Endothelial cell of umbilical vein (primary cell): ENCODE data around the gene IP6K3. TPM values are rescaled to one million over a fixed set of nuclear protein-coding genes. Genes with fewer than 3 reads are reported as not detected.

Experiments used
- BruUV-seq: library from RNA; stranded (reverse); fragments of 400-500 nt; replicated peaks from 2 replicates; lab custom pipeline; 2021; lab: Mats Ljungman, UMichigan
- CTCF ChIA-PET: fragments of 300-600, 350-600 bp; sonication (Branson Sonifier 250); formaldehyde crosslinking; loops from one replicate; lab custom pipeline; 2021; ENCODE audit warnings: antibody characterized with exemption, inconsistent platforms; lab: Charles Lee
- POLR2A ChIA-PET: fragments of 300-600, 350-600 bp; sonication (Branson Sonifier 250); formaldehyde crosslinking; loops from one replicate; lab custom pipeline; 2021; ENCODE audit warnings: antibody characterized with exemption, inconsistent platforms; lab: Charles Lee
- DNase-seq: peaks from one replicate; pipeline ENCODE4 v3.0.0-alpha.2; 2011; ENCODE audit warnings: low read depth, low spot score
- FAIRE-seq: peaks from 2 replicates; lab custom pipeline; 2011; peaks lifted over from hg19 to GRCh38; lab: Jason Lieb, UNC
- H2AFZ ChIP-seq: 2 replicates; pipeline ENCODE4 v1.6.0; 2012; ENCODE audit warnings: low read depth, low read length, control low read depth, inconsistent platforms
- H3K27ac ChIP-seq: 2 replicates; pipeline ENCODE4 v1.5.1; 2011; ENCODE audit warnings: low read depth, mild to moderate bottlenecking, control low read depth, low read length, moderate library complexity; ENCODE audit not compliant: insufficient read depth
- H3K27me3 ChIP-seq, 2 experiments: 2 replicates each; pipeline versions ENCODE4 v1.6.0 to v1.6.1; 2011; ENCODE audit warnings: low read length in 2 of 2, mixed read lengths in 1 of 2; ENCODE audit not compliant: control insufficient read depth in 2 of 2, insufficient read depth in 2 of 2
- H3K36me3 ChIP-seq, 2 experiments: 2 replicates in 1 of 2; 3 replicates in 1 of 2; pipeline ENCODE4 v1.5.1; 2011; ENCODE audit warnings: low read length in 2 of 2, mild to moderate bottlenecking in 1 of 2, moderate library complexity in 1 of 2; ENCODE audit not compliant: control insufficient read depth in 2 of 2, insufficient read depth in 2 of 2; ENCODE audit errors: extremely low read depth in 1 of 2
- H3K4me1 ChIP-seq: 3 replicates; pipeline ENCODE4 v1.5.1; 2011; ENCODE audit warnings: mild to moderate bottlenecking, low read length; ENCODE audit not compliant: control insufficient read depth, insufficient read depth; ENCODE audit errors: extremely low read depth
- H3K4me2 ChIP-seq: 2 replicates; pipeline ENCODE4 v1.6.1; 2011; ENCODE audit warnings: low read length, control low read depth, mixed read lengths; ENCODE audit not compliant: insufficient read depth
- H3K4me3 ChIP-seq, 3 experiments: fragments of 200-600 bp in 1 of 3; sonication (generic), shearing (Covaris generic) in 1 of 3; replicated peaks in 1 of 3; 2 replicates each; pipeline ENCODE4 v1.5.1; 2011 to 2016; ENCODE audit warnings: control low read depth in 3 of 3, low read length in 3 of 3, mild to moderate bottlenecking in 2 of 3, inconsistent platforms in 1 of 3, low read depth in 1 of 3, moderate library complexity in 1 of 3; ENCODE audit not compliant: insufficient read depth in 1 of 3
- H3K79me2 ChIP-seq: 2 replicates; pipeline ENCODE4 v1.6.0; 2012; ENCODE audit warnings: low read length, inconsistent platforms; ENCODE audit not compliant: control insufficient read depth, insufficient read depth
- H3K9ac ChIP-seq: replicated peaks from 2 replicates; pipeline ENCODE3; 2011; ENCODE audit warnings: low read length, control low read depth; ENCODE audit not compliant: insufficient read depth; ENCODE audit errors: extremely low read depth
- H3K9me1 ChIP-seq: replicated peaks from 3 replicates; pipeline ENCODE4 v1.6.0; 2011; ENCODE audit warnings: mild to moderate bottlenecking, low read length; ENCODE audit not compliant: control insufficient read depth, insufficient read depth; ENCODE audit errors: extremely low read depth
- H3K9me3 ChIP-seq: replicated peaks from 2 replicates; pipeline ENCODE4 v1.5.1; 2012; ENCODE audit warnings: low read length, inconsistent platforms; ENCODE audit not compliant: control insufficient read depth, insufficient read depth
- H4K20me1 ChIP-seq: replicated peaks from 2 replicates; pipeline ENCODE3; 2011; ENCODE audit warnings: mild to moderate bottlenecking, low read length; ENCODE audit not compliant: control insufficient read depth, insufficient read depth; ENCODE audit errors: extremely low read depth
- EZH2 ChIP-seq: IDR thresholded peaks from 2 replicates; pipeline ENCODE4 v1.6.1; 2012; ENCODE audit warnings: borderline replicate concordance, low read depth, mild to moderate bottlenecking, moderate library complexity, low read length, inconsistent platforms; ENCODE audit not compliant: severe bottlenecking
- FOS ChIP-seq: IDR thresholded peaks from 2 replicates; pipeline ENCODE4 v1.6.1; 2011; ENCODE audit warnings: mild to moderate bottlenecking, low read length, moderate library complexity, borderline replicate concordance; ENCODE audit not compliant: insufficient read depth
- GATA2 ChIP-seq: IDR thresholded peaks from 2 replicates; pipeline ENCODE4 v1.7.0; 2011; ENCODE audit warnings: low read depth, mild to moderate bottlenecking, moderate library complexity, mixed read lengths, low read length; ENCODE audit not compliant: insufficient read length, insufficient read depth
- JUN ChIP-seq: IDR thresholded peaks from 2 replicates; pipeline ENCODE4 v1.6.1; 2011; ENCODE audit warnings: borderline replicate concordance, low read depth; ENCODE audit not compliant: insufficient read length, insufficient read depth
- MAX ChIP-seq: IDR thresholded peaks from 2 replicates; pipeline ENCODE4 v1.6.1; 2011; ENCODE audit not compliant: insufficient read depth, insufficient read length
- MYC ChIP-seq: IDR thresholded peaks from one replicate; pipeline ENCODE4 v1.6.1; 2011; ENCODE audit warnings: mild to moderate bottlenecking, low read depth, low read length
- POLR2A ChIP-seq: IDR thresholded peaks from 2 replicates; pipeline ENCODE4 v1.6.1; 2012; ENCODE audit warnings: low read depth, mild to moderate bottlenecking, control low read depth, low read length
- POLR2AphosphoS5 ChIP-seq: IDR thresholded peaks from 2 replicates; pipeline ENCODE4 v1.6.1; 2012; ENCODE audit warnings: low read depth, mild to moderate bottlenecking, control low read depth, low read length, moderate library complexity; ENCODE audit not compliant: insufficient read depth
- dilution Hi-C: fragments of 300-500 bp; cut with MboI; formaldehyde crosslinking; loops from one replicate; pipeline ENCODE4 v1.15.0; 2019; ENCODE audit warnings: low sequenced_read_pairs; ENCODE audit not compliant: extremely low pct_ligation_motif_present
- intact Hi-C: fragments of 100-400 bp; cut with micrococcal nuclease; formaldehyde crosslinking; loops from one replicate; pipeline ENCODE4 v1.10.0; 2022
- polyA plus RNA-seq, 4 experiments: library from polyadenylated mRNA; depleted of rRNA in 3 of 4; stranded (reverse) in 3 of 4; unstranded in 1 of 4; fragments of >200 nt; gene quantifications; 2 replicates each; pipeline versions ENCODE4 v1.2.1 to v1.2.3, GENCODE V29; 2011 to 2012; ENCODE audit warnings: missing spikeins in 1 of 4
- total RNA-seq: library from RNA; stranded (reverse); gene quantifications from 2 replicates; pipeline ENCODE4 v1.2.3, GENCODE V29; 2021
- TF ChIP-seq, protein P1 (sequence below), 2 donors: IDR thresholded peaks; 1 replicate in 1 of 2; 2 replicates in 1 of 2; pipeline ENCODE4 v1.5.1; 2011; ENCODE audit warnings: low read length in 2 of 2, mild to moderate bottlenecking in 2 of 2, moderate library complexity in 2 of 2, control low read depth in 1 of 2, inconsistent platforms in 1 of 2, low read depth in 1 of 2; ENCODE audit not compliant: insufficient read depth in 1 of 2; ENCODE audit errors: extremely low read depth in 1 of 2

IP6K3 gene
- total and polyA plus RNA-seq, 2 donors (not counting 3 experiments of a cell fraction or from before 2014, with no cell fraction given), result not detected

GRCh38 chr6:33758815-33759216 lies 12.1 kb upstream of the IP6K3 start:
- Histone ChIP-seq H3K4me2 (no peak overlapping the region), H3K27ac (no peak overlapping the region), H3K79me2 (no peaks in the 10 kb centered on the region), H3K36me3 (no peaks in the 10 kb centered on the region), H3K4me1 (no peaks in the 10 kb centered on the region), H3K9ac (no peak overlapping the region), H3K9me3 (no peaks in the 10 kb centered on the region), H3K9me1 (no peaks in the 10 kb centered on the region), H3K4me3 (no peak overlapping the region), H2AFZ (no peak overlapping the region), H3K27me3 (no peaks in the 10 kb centered on the region), H4K20me1 (no peaks in the 10 kb centered on the region)
- TF ChIP-seq FOS (no peak), MYC (no peak), POLR2AphosphoS5 (no peak), GATA2 (no peak), POLR2A (no peak), JUN (no peak), EZH2 (no peak), MAX (no peak)
- TF ChIP-seq, protein P1, sequence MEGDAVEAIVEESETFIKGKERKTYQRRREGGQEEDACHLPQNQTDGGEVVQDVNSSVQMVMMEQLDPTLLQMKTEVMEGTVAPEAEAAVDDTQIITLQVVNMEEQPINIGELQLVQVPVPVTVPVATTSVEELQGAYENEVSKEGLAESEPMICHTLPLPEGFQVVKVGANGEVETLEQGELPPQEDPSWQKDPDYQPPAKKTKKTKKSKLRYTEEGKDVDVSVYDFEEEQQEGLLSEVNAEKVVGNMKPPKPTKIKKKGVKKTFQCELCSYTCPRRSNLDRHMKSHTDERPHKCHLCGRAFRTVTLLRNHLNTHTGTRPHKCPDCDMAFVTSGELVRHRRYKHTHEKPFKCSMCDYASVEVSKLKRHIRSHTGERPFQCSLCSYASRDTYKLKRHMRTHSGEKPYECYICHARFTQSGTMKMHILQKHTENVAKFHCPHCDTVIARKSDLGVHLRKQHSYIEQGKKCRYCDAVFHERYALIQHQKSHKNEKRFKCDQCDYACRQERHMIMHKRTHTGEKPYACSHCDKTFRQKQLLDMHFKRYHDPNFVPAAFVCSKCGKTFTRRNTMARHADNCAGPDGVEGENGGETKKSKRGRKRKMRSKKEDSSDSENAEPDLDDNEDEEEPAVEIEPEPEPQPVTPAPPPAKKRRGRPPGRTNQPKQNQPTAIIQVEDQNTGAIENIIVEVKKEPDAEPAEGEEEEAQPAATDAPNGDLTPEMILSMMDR (IDR thresholded peaks at IDR 0.05; ENCODE audit: extremely low read depth in 1 of 2, insufficient read depth in 1 of 2, low read depth in 1 of 2, low read length in 2 of 2), result no peak
- FAIRE-seq (no peak), DNase-seq (no peak)
- BruUV-seq, result no TSS peak
- intact Hi-C loops (no loop called here), dilution Hi-C loops (no loop called here)
- ChIA-PET CTCF (interaction anchor here (1.2 to 1.9 kb wide), 4 partner anchors 15 to 296 kb away, joined by 3 to 4 read pairs (median 3); no protein-coding TSS in a partner anchor), POLR2A (interaction anchor here (0.7 kb wide), 1 partner anchor 261 kb away, joined by 3 read pairs; no protein-coding TSS in a partner anchor)
